ENCODE results near the gene SGSM2. TPM values are rescaled to one million over a fixed set of nuclear protein-coding genes. Genes with fewer than 3 reads are reported as not detected.

Gene SGSM2
- total RNA-seq, 1 donor from 2014 or later = 69.9 TPM

- no peak for DNase-seq (ENCODE audit: low read depth)
Measured at GRCh38 chr17:2386400-2387085, 49.2 kb downstream of the SGSM2 start.

GRCh38 chr17:2387086-2388019 lies 50.1 kb downstream of the SGSM2 start:
- DNase-seq (ENCODE audit: low read depth) = no peak

- no peak for DNase-seq (ENCODE audit: low read depth)
Measured at GRCh38 chr17:2388020-2388682, 50.9 kb downstream of the SGSM2 start.

DNA sequence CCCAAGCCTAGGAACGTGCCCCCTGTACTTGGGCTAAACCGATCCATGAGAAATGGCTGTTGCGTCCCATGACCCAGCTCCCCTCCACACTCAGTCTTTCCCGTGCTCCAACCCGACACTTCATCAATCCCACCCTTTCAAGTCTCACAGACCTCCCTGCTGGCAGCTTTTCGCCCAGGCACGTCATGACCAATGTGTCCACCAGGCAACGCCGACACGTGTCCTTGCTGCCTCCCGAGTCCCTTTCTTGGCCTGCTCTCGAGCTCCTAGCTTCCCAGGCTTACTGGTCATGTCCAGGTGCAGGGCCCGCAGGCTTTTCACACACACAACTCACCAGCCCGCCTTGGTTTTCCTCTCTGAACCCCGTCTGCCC lies 51.4 kb downstream of the SGSM2 start:
- DNase-seq (ENCODE audit: low read depth) = no peak

- no peak for DNase-seq (ENCODE audit: low read depth)
Measured at GRCh38 chr17:2390199-2390836, 53.0 kb downstream of the SGSM2 start.

DNA sequence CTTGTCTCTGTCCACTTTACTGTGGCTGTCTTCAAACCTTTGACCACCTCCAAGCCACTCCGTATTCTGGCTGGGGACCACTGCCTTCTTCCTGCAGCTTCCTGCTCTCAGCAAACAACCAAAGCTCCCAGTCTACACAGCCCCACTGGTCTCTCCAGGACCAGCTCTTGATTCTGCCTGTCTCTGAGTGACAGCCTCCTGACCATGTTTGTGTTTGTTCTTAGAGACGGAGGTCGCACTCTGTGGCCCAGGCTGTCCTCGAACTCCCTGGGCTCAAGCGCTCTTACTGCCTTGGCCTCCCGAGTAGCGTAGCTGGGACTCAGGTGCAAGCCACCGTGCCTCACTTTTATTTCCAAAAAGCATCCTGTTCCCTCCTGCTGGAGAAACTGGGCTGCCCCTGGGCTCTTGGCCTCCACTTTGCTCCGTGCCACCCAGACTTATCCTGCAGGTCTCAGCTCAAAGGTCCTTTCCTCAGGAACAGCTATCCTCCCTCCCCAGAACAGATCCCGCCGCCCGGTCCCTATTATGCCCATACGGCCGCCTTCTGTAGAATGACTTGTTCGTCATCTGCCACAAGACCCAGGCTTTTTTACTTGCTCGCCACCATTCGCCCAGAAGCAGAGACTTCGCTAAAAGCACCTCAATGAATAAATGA lies 54.4 kb downstream of the SGSM2 start:
- no peak for DNase-seq (ENCODE audit: low read depth)

- peak; percentile 93 for DNase-seq (ENCODE audit: low read depth)
Measured at GRCh38 chr17:2392252-2393173, 55.2 kb downstream of the SGSM2 start.

- DNase-seq (ENCODE audit: low read depth) = peak; percentile 84
Measured at GRCh38 chr17:2393174-2393953, 56.1 kb downstream of the SGSM2 start.

DNA sequence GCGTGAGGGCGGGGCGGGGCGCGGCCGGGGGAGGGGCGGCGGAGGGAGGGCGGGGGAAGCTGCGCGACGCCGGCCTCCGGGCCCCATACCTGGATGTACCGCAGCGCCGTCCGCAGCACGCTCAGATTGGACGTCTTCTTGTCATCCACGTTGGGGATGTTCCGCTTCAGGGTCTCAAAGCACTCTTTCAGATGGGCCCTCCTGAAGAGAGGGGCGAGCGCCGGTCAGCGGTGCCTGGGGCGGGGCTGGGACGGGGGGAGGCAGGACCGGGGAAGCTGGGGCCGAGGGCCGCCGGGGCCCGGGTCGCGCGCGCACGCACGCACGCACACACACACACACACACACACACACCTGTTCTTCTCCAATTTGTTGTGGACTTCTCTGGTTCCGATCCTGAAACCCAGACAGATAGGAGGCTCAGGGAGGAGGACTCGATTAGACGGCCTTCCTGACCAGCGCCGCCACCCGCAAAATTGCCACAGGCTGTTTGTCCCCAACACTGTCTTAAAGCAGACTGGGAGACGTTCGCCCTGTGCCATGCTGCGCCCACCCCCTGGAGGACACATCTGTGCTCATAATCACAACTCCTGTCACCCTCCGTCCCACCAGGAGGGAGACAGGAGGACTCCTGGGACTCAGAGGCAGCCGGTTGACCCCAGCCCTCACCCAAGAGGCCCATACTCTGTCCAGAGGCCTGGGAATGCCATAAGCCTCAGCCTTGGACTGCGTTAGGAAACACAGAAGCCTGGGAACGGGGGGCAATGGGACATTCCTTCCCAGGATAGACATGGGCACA lies 56.9 kb downstream of the SGSM2 start:
- DNase-seq (ENCODE audit: low read depth) = no peak

GRCh38 chr17:2394775-2395201 lies 57.5 kb downstream of the SGSM2 start:
- no peak for DNase-seq (ENCODE audit: low read depth)

DNA sequence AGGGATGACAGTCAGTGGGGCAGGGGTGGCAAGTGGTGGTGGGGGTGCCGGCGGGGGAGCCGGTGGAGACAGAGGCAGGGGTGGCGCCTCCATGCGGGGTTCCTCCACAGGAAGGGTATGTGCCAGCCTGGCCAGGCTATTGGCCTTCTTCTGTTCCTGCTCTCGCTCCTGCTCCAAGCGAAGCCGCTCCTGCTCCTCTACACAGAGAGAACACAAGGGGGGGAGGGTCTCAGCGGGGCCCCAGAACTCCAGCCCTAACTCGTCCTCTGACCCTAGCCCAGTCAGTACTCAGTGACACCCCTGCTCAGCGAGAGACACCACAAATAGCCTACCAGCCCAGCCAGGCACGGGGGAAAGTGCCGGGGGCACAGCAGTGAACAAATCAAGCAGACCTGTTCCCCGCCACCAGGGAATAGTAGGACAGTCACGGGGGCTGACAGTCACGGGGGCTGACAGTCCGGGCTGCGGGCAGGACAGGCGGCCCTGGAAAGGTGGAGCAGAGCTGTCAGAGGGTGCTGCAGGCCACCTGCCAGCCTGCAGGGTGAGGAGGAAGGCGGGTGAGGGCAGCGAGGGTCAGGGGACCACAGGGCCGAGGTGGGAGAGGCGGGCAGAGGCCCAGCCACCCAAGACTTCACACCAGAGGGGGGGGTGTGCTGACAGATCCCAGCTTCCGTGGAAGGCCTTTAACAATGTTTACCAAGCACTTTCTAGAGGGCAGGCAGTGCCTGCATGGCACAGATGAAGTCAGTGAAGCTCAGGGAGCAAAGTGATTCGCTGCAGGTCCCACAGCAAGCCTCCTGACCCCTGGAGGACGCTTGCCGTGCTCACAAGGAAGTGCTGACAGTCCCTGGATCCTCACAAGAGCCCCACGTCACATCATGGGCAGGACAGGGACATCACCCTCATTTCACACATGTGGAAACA lies 58.2 kb downstream of the SGSM2 start:
- DNase-seq (ENCODE audit: low read depth) = no peak

DNA sequence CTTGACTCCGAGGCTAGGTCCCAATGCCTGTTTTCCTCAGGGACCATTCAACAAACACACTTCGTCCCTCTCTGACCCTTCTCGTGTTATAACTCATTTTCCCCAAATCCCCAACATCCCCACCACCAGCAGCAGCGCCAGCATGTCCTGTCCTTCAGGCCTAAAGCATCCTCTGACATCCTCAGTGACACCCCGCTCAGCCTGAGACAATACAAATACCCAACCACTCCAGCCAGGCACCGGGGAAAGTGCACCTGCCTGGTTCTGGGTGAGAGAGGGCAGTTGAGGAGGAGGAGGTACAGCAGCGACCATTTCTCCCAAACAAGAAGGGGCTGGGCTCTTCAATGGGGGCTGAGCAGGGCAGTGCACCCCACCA lies 58.9 kb downstream of the SGSM2 start:
- no peak for DNase-seq (ENCODE audit: low read depth)

DNA sequence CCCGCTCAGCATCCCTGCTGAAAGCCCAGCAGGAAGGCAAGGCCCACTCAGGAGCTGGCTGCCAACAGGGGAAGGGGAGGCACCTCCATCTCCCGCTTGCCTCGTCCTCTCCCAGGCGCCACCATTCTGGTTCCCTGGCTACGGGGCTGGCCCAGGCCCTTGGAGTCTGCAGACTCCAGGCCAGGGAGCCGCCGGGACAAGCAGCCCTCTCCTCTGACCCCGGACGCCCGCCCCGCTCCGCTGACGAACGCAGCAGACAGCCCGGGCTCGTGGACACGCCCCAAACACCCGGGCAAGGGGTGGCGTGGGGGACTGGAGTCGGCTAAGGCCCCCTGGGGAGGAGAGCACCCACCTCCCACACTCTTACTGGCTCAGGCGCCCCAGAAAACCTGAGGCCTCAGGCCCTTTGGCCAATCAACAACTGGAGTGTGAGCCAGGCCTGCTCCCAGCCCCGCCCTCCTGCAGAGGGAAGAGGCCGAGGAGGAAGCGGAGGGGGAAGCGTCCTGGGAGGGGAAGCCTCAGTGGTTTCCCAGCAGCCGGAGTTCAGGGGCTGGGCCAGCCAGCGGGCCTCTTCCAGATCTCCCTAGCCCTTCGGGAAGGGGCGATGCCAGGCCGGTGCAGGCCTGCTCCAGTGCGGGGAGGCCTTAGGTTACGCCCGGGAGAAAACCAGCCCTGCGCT lies 59.4 kb downstream of the SGSM2 start:
- DNase-seq (ENCODE audit: low read depth) = peak; percentile 98

- no peak for DNase-seq (ENCODE audit: low read depth)
Measured at GRCh38 chr17:2397247-2398171, 60.2 kb downstream of the SGSM2 start.

GRCh38 chr17:2398182-2398581 lies 60.9 kb downstream of the SGSM2 start:
- no peak for DNase-seq (ENCODE audit: low read depth)
